GM23248 (cell line): ENCODE measurements around the gene PTGER3.

Experiments
- EZH2 ChIP-seq: fragments of 200-600 bp; sonication (generic); IDR thresholded peaks from 2 replicates; pipeline ENCODE4 v1.6.1; 2018; ENCODE audit warnings: antibody characterized with exemption, mild to moderate bottlenecking; ENCODE audit not compliant: insufficient read depth, poor library complexity, severe bottlenecking
- EZH2phosphoT487 ChIP-seq: fragments of 200-600 bp; sonication (generic); IDR thresholded peaks from 2 replicates; pipeline ENCODE4 v1.6.1; 2018; ENCODE audit warnings: antibody characterized with exemption, moderate library complexity, mild to moderate bottlenecking, low read depth; ENCODE audit not compliant: insufficient read depth

DNA sequence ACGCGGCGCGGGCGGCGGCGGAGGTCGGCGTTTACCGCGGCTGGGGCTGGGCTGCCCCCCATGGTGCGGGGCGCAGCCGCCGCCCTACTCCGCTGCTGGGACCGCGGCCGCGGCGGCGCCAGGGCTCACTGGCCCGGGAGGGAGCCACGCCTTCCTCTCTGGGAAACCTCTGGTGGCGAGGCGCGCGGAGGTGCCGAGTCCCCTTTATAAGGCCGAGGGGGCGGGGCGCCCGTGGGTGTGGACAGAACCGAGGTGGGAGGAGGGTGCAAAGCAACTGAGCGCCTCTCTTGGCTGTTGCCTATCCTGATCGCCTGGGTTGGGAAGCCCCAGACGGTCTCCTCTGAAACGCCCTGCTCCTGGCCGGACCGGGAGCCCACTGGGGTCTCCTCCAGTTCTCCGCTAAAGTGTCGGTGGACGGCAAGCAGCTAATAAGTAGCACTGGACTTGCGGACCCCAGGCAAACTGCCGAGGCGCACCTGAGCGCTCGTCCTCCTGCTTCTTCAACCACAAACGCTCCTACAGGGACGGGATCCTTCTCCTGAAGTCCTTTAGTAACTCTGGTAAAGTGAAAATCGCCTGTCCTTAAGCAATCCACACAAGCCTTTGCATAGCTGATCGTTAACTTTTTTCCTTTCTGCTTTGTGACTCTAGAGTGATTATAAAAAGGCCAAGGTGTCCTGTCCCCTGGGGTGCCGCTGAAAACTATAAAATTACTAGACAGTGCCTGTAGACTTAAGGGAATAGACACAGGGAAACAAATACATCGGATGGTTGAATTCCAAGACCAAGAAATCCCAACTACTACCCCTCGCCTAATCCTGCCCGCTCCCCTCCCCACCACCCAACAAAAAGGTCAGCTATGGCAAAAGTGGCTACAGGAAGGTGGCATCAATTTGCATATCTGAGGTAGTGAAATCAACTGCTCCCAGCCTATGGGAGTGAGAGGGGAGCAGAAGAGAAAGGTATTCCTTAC is at the start of gene PTGER3:
- no peak for TF ChIP-seq EZH2phosphoT487
- TF ChIP-seq EZH2 = no peak
